GM18498 (cell line): ENCODE data around the gene GMEB2.
"Not testable (repeated sequence)": the region's sequence is repeated elsewhere in the genome, so short reads cannot be mapped to it uniquely, and the experiment has no call there.

ENCODE experiments used
- ATAC-seq: cut with Tn5 transposase; IDR thresholded peaks from one replicate; pipeline ENCODE4 v1.9.1; 2021; ENCODE audit warnings: mild to moderate bottlenecking, moderate library complexity; ENCODE audit not compliant: unreplicated experiment

Gene GMEB2

DNA sequence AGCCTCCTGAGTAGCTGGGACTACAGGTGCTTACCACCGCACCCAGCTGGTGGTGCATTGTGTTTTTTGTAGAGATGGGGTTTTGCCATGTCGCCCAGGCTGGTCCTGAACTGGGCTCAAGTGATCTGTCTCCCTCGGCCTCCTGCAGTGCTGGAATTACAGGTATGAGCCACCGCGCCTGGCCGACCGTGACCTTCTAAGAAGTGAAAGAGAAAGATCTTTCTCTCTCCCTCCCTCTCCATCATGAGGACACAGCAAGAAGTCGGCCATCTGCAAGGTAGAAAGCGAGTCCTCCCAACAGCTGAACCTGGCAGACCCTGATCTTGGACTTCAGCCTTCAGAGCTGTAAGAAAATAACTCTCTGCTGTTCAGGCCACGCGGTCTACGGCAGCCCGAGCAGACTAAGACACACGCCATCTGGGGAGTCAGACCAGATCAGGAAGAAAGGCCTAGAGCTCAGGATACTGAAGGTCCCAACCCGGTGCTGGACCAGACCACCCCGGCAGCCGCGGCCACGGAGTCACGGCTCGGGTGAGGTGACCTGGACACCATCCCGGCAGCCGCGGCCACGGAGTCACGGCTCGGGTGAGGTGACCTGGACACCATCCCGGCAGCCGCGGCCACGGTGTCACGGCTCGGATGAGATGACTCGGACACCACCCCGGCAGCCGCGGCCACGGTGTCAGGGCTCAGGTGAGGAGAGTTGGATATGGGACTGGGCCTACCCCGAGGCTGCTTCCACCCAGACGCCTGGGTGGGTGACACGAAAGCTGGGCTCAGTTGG is 9.6 kb downstream of the GMEB2 start:
- ATAC-seq: no peak

DNA sequence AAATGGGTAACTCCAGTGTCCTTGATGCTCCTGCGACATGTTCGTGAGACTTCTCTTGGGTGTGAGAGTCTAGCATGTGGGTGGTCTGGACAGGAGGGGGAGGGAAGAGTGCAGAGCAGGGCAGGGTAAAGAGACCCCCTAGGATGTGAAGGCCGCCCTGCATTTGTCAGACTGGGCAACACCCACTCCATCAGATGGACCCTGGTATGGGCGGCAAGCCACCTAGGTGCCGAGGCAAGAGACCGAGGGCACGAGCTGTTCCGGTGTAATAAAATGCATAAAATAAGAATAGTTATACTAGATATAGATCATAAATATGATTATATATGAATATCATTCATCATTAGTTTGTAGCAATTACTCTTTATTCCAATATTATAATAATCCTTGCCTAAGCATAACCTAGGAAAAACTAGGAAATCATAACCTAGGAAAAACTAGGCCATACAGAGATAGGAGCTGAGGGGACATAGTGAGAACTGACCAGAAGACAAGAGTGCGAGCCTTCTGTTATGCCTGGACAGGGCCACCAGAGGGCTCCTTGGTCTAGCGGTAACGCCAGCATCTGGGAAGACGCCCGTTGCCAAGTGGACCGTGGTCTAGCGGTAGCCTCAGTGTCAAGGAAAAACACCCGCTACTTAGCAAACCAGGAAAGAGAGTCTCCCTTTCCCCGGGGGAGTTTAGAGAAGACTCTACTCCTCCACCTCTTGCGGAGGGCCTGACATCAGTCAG is 12.9 kb downstream of the GMEB2 start:
- ATAC-seq: not testable (repeated sequence)

DNA sequence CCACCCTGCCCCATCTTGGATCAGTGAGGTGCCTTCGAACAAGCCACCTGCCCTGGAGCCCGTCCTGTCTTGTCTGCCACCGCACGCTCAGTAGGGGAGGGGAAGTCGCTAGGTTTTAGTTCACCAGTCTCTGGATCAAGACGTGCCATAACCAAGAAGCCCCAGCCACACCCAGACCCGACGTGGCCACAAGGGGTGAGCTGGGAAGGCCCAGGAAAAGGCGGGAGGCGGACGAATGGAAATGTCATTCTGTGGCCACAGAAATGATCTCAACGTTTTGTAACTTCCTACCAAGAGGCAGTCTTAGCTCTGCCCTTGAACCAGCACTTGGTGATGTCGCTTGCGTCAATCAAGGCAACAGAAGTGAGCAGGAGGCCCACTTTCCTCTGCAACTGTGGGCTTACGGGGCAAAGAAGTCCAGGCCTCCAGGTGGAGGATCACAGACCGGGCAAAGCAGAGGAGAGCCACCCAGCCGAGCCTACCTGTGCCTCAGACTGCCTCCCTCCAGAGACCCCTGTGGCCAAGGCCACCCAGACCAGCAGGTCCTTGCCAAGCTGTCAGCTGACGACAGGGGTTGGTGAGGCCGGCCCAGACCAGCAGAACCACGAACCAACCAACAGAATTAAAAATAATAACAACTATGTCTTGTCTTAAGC is 14.5 kb downstream of the GMEB2 start:
- ATAC-seq: no peak

DNA sequence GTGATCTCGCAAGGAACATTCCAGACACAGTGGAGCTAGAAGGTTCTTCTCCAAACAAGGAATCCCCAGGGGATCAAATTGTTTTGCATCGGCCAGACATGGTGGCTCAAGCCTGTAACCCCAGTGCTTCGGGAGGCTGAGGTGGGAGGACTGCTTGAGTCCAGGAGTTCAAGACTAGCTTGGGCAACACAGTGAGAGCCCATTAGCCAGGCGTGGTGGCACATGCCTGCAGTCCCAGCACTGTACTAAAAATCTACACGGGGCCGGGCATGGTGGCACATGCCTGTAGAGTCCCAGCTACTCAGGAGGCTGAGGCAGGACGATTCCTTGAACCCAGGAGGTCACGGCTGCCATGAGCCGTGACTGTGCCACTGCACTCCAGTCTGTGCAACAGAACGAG is 15.3 kb downstream of the GMEB2 start:
- ATAC-seq: no peak

DNA sequence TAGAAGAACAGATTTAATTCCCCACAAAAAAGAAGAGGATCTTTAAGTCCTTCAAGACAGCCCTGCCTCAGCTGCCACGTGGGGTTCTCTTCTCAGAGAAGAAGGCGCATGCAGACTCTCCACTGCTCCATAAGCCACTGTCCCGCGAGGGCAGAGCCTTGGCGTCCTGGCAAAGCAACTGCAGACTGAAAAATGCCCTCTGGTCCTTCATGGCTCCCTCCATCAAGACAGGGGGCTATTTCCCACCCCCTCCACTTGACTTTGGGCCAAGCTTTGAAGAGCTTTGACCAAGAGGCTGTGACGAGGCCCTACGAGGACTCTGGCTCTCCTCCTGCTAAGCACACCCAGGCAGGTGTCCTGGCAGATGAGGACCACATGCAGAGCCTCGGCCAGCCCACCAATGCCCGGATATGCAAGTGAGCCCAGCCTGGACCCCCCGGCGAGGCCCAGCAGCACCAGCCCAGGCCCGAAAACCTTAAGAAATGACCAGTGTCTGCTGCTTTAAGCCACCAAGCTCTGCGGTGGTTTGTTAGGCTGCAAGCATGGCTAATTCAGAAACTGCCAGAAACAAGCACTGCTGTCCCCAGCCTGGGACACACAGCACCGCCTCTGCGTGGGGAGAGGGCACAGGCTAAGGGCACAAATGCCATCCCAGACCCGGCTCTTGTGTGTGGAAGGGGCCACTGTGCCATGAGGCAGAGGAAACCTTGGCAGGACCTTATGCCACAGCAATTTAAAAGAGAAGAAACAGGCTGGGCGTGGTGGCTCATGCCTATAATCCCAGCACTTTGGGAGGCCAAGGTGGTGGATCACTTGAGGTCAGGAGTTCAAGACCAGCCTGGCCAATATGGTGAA is 16.1 kb downstream of the GMEB2 start:
- ATAC-seq: no peak

DNA sequence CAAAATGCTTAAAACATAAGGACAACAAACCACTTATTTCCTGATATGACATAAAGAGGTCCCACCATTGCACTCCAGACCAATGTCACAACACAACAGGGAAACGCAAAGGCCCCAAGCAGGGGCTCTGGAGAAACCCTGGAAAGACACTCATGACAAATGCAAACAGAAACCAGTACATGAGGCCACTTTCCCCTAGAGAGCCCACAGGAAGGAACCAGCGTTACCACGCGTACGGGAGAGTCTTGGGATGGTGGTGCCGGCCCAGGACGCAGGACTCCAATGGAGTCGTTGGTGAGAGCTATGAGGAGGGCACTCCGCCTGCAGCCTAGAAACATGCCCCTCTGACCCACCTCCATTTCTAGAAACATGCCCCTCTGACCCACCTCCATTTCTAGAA is 20.2 kb downstream of the GMEB2 start:
- ATAC-seq: no peak

DNA sequence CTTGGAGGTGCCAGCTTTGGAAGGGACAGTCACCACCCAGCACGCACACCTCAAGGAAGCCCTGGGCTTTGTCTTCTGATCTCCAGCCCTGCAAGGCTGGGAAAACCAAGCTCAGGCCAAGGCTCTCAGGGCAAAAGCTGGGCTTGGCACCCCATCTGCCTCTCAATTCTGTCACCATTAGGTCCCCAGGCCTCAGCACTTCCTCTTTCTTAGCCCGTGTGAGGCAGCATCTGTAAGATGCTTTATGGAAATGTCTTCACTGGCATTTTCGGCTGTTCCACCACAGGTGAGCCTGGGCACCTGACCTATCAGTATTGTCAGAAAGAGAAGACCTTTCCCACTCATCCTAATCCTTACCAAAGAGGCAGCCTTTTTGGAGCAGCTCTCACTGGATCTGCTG is 24.6 kb downstream of the GMEB2 start:
- no peak for ATAC-seq

DNA sequence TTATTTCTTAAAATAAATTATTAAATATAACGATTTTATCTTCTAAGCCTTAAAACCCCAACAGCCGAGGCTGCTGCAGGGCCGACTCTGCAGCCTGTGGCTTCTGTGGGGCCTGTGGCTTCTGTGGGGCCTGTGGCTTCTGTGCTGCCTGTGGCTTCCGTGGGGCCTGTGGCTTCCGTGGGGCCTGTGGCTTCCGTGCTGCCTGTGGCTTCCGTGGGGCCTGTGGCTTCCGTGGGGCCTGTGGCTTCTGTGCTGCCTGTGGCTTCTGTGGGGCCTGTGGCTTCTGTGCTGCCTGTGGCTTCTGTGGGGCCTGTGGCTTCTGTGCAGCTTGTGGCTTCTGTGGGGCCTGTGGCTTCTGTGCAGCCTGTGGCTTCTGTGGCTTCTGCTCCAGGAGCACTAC is 25.2 kb downstream of the GMEB2 start:
- ATAC-seq: not testable (repeated sequence)

DNA sequence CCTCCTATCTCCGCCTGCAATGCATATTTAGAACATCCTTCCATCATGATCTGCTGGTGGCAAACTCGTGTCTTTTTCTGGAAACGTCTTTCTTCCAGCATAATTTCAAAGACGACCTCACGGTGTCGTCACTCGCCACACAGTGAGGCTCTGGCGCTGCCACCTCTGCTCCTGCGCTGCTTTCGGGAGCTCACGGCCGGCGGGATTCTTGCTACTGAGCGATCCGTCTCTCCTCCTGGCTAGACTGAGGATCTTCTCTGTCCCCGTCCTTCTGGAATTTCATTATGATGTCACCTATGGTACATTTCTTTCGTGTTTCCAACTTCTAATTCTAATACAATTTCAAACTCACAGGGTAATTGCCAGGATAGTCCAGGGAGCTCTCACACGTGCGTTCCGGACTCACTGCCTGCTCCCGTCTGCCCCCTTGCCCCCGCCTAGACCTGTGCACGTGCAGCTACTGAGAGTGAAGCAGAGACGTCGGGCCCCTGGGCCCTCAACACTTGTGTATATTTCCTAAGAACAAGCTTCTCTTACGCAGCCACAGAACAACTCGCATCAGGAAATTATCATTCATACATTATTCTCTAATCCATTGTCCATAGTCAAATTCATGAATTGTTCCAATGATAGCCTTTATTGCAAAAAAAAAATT is 27.4 kb downstream of the GMEB2 start:
- no peak for ATAC-seq

DNA sequence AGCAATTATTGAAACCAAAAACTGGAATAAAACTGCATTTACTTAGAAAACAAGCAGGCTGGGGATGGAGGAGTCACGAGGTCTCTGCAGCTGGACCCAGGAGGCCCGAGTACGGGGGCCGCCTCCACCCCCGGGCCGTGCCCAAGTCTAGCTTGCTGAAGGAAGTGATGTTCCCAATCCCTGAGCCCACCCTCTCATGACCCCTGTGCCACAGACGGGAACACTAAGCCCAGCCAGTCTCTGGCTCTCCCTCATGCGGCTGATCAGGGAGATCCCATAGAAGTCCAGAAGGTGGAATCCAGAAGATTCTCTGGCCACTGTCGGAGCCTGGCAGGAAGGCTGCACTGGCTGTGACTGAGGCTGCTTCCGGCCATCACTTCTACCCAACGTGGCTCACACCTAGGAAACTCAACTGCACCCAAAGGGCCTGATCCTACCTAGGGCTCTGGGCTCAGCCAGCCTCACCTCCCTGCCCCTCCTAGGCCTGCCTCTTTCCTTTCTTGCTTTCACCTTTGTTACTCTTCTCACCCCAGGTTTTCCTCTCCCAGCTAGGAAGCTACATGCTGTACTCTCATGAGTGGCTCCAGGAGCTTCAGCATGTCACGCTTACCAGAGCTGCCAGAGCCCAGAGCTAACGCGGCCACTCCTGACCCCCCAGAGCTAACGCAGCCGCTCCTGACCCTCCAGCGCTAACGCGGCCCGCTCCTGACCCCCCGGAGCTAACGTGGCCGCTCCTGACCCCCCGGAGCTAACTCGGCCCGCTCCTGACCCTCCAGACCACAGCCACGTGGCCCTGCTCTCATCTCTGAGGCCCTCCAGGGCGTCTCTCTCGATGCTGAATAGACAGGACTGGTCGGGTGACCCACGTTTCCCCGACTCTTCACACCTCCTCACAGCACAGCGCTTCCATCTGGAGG is 28.2 kb downstream of the GMEB2 start:
- ATAC-seq: no peak

DNA sequence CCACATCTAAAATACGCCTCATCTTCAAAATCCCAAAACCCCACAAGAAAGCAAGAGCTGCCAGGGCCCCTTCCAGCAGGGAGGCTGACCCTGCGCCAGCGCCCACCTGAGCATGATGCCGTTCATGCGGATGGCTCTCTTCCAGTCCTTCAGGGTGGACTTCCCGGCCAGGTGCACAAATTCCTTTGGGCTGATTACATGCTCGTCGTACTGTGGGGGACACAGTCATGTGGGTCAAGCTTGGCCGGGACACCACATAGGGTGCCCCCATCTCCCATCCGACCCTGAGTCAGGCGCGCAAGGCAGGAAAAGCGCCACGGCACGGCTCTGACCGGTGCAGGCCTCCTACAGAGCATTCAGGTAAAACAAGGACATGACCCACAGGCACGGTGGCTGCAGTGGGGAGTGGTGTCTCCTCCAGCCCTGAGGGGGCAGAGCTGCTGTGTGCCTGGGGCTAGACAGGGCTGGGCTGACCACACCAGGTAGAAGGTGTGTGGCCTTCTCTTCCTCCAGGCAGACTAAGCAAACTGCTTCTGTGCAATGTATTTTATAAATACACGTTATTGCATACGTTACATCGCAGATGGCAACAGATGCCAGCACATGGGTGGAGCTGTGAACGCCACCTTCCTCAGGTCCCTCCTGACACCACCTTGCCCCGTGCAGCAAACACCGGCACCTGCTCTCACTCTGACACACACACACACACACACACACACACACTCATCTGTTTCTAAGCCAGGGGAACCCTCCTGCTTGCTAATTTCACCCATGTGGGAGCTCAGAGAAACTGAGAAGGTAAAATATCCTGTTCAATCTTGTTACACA is 29.0 kb downstream of the GMEB2 start:
- no peak for ATAC-seq

DNA sequence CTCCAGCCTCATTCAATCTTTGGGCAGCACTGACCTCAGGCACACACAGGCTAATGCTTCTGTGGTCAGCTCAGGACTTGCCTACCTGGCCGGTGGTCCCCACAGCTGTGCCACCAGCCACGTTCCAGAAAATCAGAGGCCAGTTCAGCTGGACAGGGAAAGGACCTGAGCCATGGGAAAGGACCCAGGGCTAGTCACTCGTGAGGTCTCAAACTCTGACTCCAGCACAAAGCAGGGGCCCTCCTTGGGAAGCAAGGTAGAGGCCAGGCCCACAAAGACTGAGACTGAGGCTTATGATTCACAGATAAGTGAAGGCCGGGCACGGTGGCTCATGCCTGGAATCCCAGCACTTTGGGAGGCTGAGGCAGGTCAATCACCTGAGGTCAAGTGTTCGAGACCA is 30.5 kb downstream of the GMEB2 start:
- ATAC-seq: no peak

DNA sequence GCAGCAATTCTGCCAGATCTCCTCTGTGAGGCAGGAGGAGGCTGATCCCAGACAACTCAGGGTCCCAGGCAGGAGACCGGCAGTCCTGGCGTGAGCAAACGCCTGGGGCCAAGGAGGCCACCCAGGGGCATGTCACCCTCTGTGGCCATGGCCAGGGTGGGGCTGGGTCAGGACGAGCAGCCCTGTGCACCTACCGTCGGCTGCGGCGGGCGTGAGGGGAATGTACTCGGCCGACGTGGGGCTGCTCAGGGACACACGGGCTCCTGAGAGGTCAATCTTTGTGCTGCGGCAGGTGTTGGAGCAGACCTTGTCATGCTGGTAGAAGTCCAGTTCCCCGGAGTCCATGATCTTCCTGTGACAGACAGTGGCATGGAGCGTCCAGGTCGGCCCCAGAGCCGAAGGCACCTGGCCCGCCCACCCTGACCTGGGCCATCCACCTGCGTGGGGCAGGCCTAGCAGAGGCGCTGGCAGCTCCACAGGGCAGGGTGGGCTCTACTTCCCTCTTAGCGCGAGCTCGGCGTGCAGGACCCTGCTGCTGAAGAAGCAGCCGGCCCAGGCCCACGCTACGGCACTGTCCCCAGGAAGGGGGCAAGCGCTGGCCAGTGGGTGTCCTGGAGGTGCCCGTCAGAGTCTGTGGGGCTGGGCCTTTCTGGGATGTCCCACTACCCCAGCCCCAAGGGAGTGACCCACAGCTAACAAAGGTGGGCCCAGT is 31.3 kb downstream of the GMEB2 start:
- no peak for ATAC-seq

DNA sequence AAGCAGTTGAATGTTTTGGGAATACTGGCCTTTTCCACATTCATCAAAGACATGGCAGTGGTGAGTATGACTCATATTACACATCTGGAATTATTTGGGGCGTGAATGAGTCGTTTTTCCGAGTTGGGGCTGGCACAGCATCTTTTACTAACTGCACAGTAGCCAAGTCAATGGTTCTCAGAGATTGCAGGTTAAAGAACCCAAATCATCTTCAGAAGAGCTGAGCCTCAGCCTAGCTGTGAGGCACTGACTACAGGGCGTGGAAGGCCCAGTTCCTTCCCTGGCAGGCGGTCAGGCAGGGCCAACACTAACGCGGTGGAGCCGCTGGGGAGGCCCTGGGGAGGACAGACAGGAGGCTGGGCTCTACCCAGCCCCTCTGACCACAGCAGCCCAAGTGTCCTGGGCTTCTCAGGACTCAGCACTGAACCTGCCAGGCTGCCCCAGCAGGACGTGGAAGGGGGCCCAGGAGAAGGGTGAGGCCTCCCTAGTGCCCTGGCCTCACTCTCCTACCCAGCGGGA is 32.8 kb downstream of the GMEB2 start:
- ATAC-seq: no peak

DNA sequence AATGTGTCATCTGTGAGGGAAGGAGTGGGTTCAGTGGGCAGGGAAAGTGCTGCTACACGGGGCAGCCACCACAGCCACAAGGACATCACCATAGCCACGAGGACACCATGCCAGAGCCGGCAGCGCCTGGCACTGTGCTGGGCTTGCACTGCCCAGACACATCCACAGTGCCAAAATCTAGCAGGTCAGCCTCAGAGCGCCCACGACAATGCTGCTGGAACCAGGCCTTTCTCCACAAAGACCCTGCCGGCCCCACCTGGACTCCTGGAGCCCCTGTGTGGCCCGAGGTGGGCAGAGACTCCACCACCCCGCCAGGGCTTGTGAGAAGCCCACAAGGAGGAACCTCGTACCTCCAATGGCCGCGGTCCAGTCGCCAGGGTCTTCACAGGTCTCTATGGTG is 34.2 kb downstream of the GMEB2 start:
- no peak for ATAC-seq

DNA sequence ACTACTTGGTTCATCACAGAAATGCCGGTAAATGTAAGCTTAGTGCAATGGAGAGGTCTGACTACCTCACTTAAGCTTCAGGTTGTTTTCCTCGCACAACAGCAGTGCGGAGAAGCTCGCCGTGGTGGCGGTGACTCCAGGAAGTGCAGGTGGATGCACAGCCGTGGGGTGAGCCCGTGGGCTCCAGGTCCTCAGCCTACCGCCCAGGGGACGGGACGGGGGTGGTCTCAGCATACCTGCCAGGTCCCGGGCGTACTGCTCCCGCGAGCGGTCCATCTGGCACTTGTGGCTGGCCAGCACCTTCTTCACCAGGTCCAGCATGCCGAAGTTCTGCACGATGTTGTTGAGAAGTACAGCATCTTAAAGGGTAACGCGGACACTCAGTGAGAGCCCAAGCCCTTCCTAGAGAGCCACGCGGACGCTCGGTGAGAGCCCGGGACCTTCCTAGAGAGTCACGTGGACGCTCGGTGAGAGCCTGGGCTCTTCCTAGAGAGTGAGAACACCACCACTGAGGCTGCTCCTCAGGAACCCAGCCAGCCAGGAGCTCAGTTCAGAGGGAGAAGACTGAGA is 35.0 kb downstream of the GMEB2 start:
- no peak for ATAC-seq

DNA sequence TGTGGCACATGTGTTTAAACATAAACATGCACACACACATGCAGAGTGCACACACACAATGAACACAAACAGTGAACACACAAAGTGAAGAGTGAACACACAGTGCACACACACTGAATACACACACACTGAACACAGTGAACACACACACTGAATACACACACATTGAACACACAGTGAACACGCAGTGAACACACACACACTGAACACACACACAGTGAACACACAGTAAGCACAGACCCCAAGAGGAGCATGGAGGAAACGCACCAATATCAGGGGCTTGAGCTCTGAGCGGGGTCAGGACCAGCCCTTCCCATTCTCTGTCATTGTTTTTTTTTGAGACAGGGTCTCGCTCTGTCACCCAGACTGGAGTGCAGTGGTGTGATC is 35.8 kb downstream of the GMEB2 start:
- no peak for ATAC-seq
